ENCODE data around the gene SUV39H1. TPM values are rescaled to one million over a fixed set of nuclear protein-coding genes. Genes with fewer than 3 reads are reported as not detected.

Gene SUV39H1
- polyA plus RNA-seq, 1 experiment = 2.4 TPM

DNA sequence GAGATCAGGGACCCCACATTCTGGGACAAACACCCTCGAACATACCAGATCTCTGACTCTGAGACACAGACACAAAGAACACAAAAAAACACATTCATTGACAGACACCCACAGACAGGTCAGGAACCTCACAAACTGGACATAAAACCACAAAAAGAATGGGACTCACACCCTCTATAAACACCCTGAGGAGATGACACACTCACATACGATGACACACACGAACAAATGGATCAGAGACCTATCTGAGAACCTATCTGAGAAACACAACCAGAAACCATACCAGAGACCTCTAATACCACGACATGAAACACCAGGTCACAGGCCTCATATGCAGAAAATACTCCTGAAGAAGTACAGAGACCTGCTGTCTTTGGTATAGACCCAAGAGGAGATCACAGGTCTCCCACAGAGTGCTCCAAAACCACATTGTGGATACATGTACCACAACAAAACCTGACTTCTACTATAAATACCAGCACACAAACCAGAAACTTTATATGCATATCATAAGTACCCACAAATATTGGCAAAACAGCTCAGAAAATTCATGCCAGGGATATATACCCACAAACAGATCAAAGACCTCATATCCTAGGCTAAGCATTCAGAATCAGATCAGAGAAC lies 19.5 kb downstream of the SUV39H1 start:
- CTCF ChIA-PET = no interaction called here
- H3K27me3 ChIP-seq (ENCODE audit: control insufficient read depth, insufficient read depth, low read length) = no peaks in the 10 kb centered on the region
- TF ChIP-seq CTCF (IDR thresholded peaks at IDR 0.05; ENCODE audit: low read depth, low read length) = no peak
- no peak overlapping the region for H3K27ac ChIP-seq (ENCODE audit: low read depth, low read length)
- H3K4me3 ChIP-seq (ENCODE audit: low read depth, low read length) = no peak overlapping the region
- DNase-seq (ENCODE audit: low read depth, low spot score) = no peak
- POLR2A ChIA-PET = no interaction called here
- no peaks in the 10 kb centered on the region for H3K9me3 ChIP-seq (ENCODE audit: control insufficient read depth, insufficient read depth, low read length)

DNA sequence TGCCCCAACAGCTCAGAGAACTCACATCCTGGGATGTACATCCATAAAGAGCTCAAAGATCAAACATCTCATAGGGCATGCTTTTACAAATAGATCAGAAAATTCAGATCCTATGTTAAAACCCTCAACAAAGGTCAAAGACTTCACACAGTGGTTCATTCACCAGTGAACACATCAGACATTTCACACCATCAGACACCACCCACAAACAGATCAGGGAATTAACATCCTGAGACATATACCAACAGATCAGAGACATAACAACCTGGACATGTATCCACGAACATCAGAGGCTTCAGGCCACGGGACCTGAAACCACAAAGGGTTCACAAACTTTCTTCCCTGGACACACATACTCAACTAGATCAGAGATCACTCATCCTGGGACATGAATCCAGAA lies 23.4 kb downstream of the SUV39H1 start:
- ChIA-PET POLR2A (no interaction called here), CTCF (no interaction called here)
- TF ChIP-seq CTCF (IDR thresholded peaks at IDR 0.05; ENCODE audit: low read depth, low read length) = no peak
- Histone ChIP-seq H3K27me3 (ENCODE audit: control insufficient read depth, insufficient read depth, low read length) (no peaks in the 10 kb centered on the region), H3K4me3 (ENCODE audit: low read depth, low read length) (no peak overlapping the region), H3K9me3 (ENCODE audit: control insufficient read depth, insufficient read depth, low read length) (no peaks in the 10 kb centered on the region), H3K27ac (ENCODE audit: low read depth, low read length) (no peak overlapping the region)
- no peak for DNase-seq (ENCODE audit: low read depth, low spot score)

DNA sequence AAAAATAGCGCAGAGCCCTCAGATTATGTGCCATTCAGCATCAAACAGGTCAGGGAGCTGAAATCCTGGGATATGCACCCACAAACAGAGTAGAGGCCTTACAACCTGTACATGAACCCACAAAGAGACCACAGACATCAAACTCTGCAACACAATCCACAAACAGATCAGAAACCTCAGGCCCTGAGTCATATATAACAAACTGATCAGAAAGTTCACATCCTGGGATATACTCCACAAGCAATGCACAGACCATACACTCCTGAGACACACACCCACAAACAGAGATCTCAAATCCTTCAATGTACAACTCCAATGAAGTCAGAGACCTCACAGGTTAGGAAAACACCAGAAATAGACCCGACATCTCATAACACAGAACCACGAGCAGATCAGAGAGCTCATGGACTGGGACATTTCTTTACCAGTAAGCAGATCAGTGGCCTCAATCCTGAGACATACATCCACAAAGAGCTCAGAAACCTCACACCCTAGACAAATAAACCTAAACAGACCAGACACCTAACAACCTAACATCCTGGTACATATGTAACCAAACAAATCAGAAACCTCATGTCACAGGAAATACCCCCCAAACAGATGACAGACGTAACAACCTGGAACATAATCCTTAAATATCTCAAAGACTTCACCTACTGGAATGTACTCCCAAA lies 24.2 kb downstream of the SUV39H1 start:
- no peaks in the 10 kb centered on the region for H3K27me3 ChIP-seq (ENCODE audit: control insufficient read depth, insufficient read depth, low read length)
- no peak for DNase-seq (ENCODE audit: low read depth, low spot score)
- no peak overlapping the region for H3K4me3 ChIP-seq (ENCODE audit: low read depth, low read length)
- H3K9me3 ChIP-seq (ENCODE audit: control insufficient read depth, insufficient read depth, low read length) = no peaks in the 10 kb centered on the region
- TF ChIP-seq CTCF (IDR thresholded peaks at IDR 0.05; ENCODE audit: low read depth, low read length) = no peak
- ChIA-PET POLR2A (no interaction called here), CTCF (no interaction called here)
- H3K27ac ChIP-seq (ENCODE audit: low read depth, low read length) = no peak overlapping the region

GRCh38 chrX:48721916-48722315 lies 25.4 kb downstream of the SUV39H1 start:
- POLR2A ChIA-PET = no interaction called here
- TF ChIP-seq CTCF (IDR thresholded peaks at IDR 0.05; ENCODE audit: low read depth, low read length) = no peak
- no peaks in the 10 kb centered on the region for H3K27me3 ChIP-seq (ENCODE audit: control insufficient read depth, insufficient read depth, low read length)
- no peak overlapping the region for H3K4me3 ChIP-seq (ENCODE audit: low read depth, low read length)
- DNase-seq (ENCODE audit: low read depth, low spot score) = no peak
- CTCF ChIA-PET = no interaction called here
- H3K27ac ChIP-seq (ENCODE audit: low read depth, low read length) = no peak overlapping the region
- H3K9me3 ChIP-seq (ENCODE audit: control insufficient read depth, insufficient read depth, low read length) = no peaks in the 10 kb centered on the region

GRCh38 chrX:48726596-48726995 lies 30.1 kb downstream of the SUV39H1 start:
- Histone ChIP-seq H3K27me3 (ENCODE audit: control insufficient read depth, insufficient read depth, low read length) (no peaks in the 10 kb centered on the region), H3K4me3 (ENCODE audit: low read depth, low read length) (no peak overlapping the region), H3K9me3 (ENCODE audit: control insufficient read depth, insufficient read depth, low read length) (no peaks in the 10 kb centered on the region), H3K27ac (ENCODE audit: low read depth, low read length) (no peak overlapping the region)
- CTCF ChIA-PET = no interaction called here
- no peak for DNase-seq (ENCODE audit: low read depth, low spot score)
- POLR2A ChIA-PET = no interaction called here
- no peak for TF ChIP-seq CTCF (IDR thresholded peaks at IDR 0.05; ENCODE audit: low read depth, low read length)
